Lower leg skin (tissue), 4 donors: Measurements from ENCODE around the gene GRIN2A. TPM values are rescaled to one million over a fixed set of nuclear protein-coding genes. Genes with fewer than 3 reads are reported as not detected.

ENCODE experiments used
- DNase-seq, 2 donors: peaks; one replicate each; pipeline ENCODE4 v3.0.0-alpha.2; 2019; ENCODE audit warnings: low spot score in 2 of 2
- H3K4me3 ChIP-seq: fragments of 200-600 bp; sonication (generic); 2 replicates; pipeline ENCODE4 v1.5.1; 2017; ENCODE audit warnings: mild to moderate bottlenecking, low read depth; ENCODE audit not compliant: poor library complexity, severe bottlenecking
- POLR2A ChIP-seq, 2 donors: fragments of 450-650 bp; IDR thresholded peaks; one replicate each; pipeline ENCODE4 v1.6.1; 2016 to 2017; ENCODE audit warnings: antibody characterized with exemption in 2 of 2, mild to moderate bottlenecking in 1 of 2, moderate library complexity in 1 of 2
- WGBS, 2 donors: methylation state at CpG; one replicate each; pipeline ENCODE4 v1.1.5; 2018; 5-methylcytosine and 5-hydroxymethylcytosine counted together
- intact Hi-C: fragments of 100-400 bp; cut with DNase I; formaldehyde crosslinking; loops from one replicate; pipeline ENCODE4 v1.15.0; 2023; ENCODE audit warnings: low total_unique reads
- total RNA-seq, 4 donors: library from RNA; depleted of rRNA; stranded (reverse); fragments of >200 nt; gene quantifications; one replicate each; pipeline ENCODE4 v1.1.0, GENCODE V29; 2016
- TF ChIP-seq, protein P1 (sequence below), 3 donors: fragments of 450-650 bp; IDR thresholded peaks; one replicate each; pipeline ENCODE4 v1.5.1; 2016; ENCODE audit warnings: antibody characterized with exemption in 3 of 3, mild to moderate bottlenecking in 3 of 3, moderate library complexity in 2 of 3

Gene GRIN2A
- total RNA-seq, 4 donors from 2014 or later, result 0.30 to 1.7 (median 0.73) TPM

DNA sequence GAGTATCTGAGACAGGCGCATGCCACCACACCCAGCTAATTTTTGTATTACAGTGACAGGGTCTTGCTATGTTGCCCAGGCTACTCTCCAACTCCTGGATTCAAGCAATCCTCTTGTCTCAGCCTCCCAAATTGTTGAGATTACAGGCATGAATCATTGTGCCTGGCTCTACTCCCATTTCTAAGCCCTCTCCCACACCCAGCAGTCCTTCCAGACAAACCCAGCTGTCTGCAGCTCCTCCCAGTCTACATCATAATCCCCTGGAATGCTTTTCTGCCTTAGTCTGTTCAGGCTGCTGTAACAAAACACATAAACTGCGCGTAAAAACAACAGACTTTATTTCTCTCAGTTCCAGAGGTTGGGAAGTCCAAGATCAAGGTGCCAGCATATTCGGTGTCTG is 144.5 kb downstream of the GRIN2A start:
- WGBS, 2 donors, result 67 to 83% methylated on average over 4 of the region's 4 CpGs
- no peak for DNase-seq
- no peak overlapping the region for H3K4me3 ChIP-seq
- TF ChIP-seq, protein P1, sequence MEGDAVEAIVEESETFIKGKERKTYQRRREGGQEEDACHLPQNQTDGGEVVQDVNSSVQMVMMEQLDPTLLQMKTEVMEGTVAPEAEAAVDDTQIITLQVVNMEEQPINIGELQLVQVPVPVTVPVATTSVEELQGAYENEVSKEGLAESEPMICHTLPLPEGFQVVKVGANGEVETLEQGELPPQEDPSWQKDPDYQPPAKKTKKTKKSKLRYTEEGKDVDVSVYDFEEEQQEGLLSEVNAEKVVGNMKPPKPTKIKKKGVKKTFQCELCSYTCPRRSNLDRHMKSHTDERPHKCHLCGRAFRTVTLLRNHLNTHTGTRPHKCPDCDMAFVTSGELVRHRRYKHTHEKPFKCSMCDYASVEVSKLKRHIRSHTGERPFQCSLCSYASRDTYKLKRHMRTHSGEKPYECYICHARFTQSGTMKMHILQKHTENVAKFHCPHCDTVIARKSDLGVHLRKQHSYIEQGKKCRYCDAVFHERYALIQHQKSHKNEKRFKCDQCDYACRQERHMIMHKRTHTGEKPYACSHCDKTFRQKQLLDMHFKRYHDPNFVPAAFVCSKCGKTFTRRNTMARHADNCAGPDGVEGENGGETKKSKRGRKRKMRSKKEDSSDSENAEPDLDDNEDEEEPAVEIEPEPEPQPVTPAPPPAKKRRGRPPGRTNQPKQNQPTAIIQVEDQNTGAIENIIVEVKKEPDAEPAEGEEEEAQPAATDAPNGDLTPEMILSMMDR (IDR thresholded peaks at IDR 0.05), result no peak
- no peak for TF ChIP-seq POLR2A (IDR thresholded peaks at IDR 0.05)
- intact Hi-C loops, result no loop called here

DNA sequence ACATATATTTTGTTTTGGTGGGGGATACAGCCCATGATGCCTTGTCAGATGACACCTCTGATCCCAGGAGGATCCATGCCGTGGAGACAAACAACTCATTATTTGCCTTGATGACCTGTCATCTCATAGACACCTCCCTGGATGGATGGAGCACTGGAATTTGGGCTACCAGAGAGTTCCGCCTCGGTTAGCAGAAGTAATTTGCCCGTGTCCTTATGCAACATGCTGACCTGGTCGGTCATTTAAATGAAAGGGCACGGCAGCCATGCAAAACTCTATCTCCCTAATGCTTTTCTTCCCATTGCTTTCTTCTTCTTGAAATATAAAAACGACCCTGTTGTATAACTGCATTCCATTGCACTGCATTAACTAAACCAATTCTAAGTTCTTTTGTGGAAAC is 145.3 kb downstream of the GRIN2A start:
- 61 to 63% methylated on average over 7 of the region's 7 CpGs for WGBS, 2 donors
- intact Hi-C loops, result no loop called here
- H3K4me3 ChIP-seq, result no peak overlapping the region
- DNase-seq, result no peak
- TF ChIP-seq, protein P1 (IDR thresholded peaks at IDR 0.05), result no peak
- TF ChIP-seq POLR2A (IDR thresholded peaks at IDR 0.05), result no peak

DNA sequence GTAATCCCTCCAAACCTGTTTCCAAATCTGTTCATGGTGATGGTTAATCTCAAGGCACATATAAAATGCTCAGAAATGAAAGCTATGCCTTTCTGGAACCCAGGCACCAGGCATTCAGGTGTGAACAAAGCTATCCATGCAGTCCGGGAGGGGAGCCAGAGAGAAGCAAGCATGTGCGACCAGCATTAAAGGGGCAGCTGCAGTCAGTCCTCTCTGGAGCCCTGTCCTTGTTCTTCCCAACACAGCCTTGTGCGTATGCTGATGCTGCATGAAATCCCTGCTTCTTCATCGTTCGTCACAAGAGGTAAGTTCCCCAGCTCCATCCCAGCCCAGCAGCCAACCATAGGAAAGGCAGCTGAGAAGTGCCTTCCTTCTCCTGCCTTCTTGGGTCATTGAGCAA is 148.7 kb downstream of the GRIN2A start:
- no peak overlapping the region for H3K4me3 ChIP-seq
- 65 to 72% methylated on average over 5 of the region's 5 CpGs for WGBS, 2 donors
- no peak for DNase-seq
- intact Hi-C loops, result no loop called here
- TF ChIP-seq, protein P1 (IDR thresholded peaks at IDR 0.05), result no peak
- no peak for TF ChIP-seq POLR2A (IDR thresholded peaks at IDR 0.05)

DNA sequence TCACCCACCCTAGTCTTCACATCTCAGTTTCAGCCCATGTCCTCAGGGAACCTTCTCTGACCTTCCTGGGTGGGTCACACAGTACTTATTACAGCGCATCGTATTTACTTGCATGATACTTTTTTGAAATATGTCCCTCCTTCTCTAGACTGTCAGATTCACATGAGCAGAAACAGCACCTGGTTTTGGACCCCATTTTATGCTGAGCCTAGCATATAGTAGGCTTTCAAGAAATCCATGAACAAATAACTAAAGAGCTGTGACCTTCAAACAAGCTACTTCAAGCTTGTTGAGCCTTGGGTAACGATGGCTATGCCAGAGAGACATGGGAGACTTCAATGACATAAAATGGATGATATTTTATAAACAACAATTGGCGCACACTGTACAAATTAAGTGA is 150.3 kb downstream of the GRIN2A start:
- no peak for TF ChIP-seq POLR2A (IDR thresholded peaks at IDR 0.05)
- TF ChIP-seq, protein P1 (IDR thresholded peaks at IDR 0.05), result no peak
- no peak overlapping the region for H3K4me3 ChIP-seq
- WGBS, 2 donors, result 89 to 90% methylated on average over 4 of the region's 4 CpGs
- intact Hi-C loops, result no loop called here
- no peak for DNase-seq

DNA sequence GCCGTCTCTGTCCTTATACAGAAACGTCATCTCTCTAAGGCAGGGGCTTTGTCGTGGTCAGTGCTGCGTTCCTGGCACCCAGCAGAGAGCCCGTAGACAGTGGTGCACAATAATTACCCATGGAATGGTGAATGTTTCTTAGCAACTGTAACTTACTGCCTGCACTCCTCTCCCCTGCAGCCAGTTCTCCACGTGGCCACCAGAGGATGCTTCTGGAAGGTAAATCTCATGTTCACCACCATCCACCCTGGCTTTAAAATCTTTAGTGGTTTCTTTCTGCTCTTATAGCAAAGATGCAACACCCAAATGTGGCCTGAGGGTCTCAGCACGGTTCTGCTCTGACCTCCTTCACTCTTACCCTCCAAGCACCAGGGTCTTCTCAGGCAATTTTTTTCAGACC is 150.8 kb downstream of the GRIN2A start:
- no peak for DNase-seq
- intact Hi-C loops, result no loop called here
- WGBS, 2 donors, result 59 to 80% methylated on average over 7 of the region's 7 CpGs
- H3K4me3 ChIP-seq, result no peak overlapping the region
- TF ChIP-seq, protein P1 (IDR thresholded peaks at IDR 0.05), result no peak
- no peak for TF ChIP-seq POLR2A (IDR thresholded peaks at IDR 0.05)

DNA sequence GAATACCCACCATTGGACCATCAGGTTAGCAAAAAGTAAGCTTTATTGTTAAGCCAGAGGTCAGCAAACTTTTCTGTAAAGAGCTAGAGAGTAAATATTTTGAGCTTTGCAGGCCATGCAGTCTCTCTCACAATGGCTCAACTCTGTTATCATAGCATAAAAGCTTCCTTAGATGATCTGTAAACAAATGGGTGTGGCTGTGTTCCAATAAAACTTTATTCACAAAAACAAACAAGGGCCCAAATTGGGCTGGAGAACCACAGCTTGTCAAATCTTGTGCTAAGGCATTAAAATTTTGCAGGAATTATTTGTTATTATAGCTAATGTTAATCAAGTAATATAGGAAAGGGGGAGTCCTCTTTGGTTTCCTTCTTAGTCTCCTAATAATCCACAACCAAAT is 153.6 kb downstream of the GRIN2A start:
- no peak overlapping the region for H3K4me3 ChIP-seq
- DNase-seq, result no peak
- TF ChIP-seq, protein P1 (IDR thresholded peaks at IDR 0.05), result no peak
- no peak for TF ChIP-seq POLR2A (IDR thresholded peaks at IDR 0.05)
- intact Hi-C loops, result loop anchor here (5.0 kb wide), 1 partner anchor 1224 kb away; no protein-coding TSS in a partner anchor
